HG03575 (cell line): ENCODE results near the gene PDXDC1.
"Not testable (repeated sequence)": the region's sequence is repeated elsewhere in the genome, so short reads cannot be mapped to it uniquely, and the experiment has no call there.

Experiments
- ATAC-seq: cut with Tn5 transposase; IDR thresholded peaks from one replicate; pipeline ENCODE4 v1.9.1; 2021; ENCODE audit not compliant: unreplicated experiment, insufficient number of reproducible peaks, low FRiP score; ENCODE audit errors: extremely low read depth

PDXDC1 gene

DNA sequence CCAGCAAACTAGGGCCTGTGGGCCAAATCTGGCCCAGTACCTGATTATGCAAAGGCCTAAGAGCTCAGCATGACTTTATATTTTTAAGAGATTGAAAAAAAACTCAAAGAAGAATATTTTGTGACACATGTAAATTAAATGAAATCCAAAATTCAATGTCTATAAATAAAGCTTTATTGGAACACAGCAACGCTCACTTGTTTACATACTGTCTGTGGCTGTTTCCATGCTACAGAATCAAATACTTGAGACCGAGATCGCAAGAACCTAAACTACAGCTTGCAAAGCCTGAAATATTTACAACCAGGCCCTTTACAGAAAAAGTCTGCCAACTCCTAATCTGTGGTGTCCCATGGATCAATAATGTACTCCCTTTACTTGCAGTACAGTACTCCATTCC, 5.0 kb upstream of the PDXDC1 start:
- not testable (repeated sequence) for ATAC-seq

DNA sequence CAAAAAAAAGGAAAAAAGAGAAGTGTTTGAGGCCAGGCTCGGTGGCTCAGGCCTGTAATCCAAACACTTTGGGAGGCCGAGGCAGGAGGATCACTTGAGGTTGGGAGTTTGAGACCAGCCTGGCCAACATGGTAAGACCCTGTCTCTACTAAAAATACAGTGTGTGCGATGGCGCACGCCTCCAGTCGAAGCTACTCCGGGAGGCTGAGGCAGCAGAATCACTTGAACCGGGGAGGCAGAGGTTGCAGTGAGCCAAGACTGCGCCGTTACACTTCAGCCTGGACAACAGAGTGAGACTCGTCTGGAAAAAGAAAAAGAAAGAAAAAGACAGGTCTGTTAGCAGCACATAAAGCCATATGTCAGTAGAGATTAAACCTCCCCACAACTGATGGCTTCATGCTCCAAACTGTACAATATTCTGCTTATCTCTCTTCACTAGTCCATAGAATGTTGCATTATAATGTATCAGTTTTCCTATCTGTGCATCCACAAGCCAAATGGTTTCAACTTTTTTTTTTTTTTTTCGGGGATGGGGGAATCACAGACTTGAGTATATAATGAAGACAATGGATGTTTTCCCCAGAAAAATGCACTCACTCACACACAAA, 3.1 kb upstream of the PDXDC1 start:
- ATAC-seq = not testable (repeated sequence)

- not testable (repeated sequence) for ATAC-seq
Measured at GRCh38 chr16:14973785-14974322, 972 bp upstream of the PDXDC1 start.

DNA sequence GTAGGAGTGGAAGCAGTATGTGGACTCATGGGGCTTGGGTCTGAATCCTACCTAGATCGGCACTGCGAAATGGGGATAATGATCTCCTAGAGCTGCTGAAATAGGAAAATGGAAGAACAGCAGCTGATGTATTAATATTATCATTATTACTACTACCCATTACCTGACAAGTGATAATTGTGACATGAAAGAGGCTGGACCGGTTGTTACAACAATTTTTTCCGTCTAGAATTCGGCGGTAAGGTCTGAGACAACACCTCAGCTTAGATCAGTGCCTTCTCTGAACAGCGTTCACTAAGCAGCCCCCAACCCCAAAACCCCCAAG, 533 bp upstream of the PDXDC1 start:
- not testable (repeated sequence) for ATAC-seq

GRCh38 chr16:14975418-14976194, 780 bp downstream of the PDXDC1 start:
- ATAC-seq = not testable (repeated sequence)

DNA sequence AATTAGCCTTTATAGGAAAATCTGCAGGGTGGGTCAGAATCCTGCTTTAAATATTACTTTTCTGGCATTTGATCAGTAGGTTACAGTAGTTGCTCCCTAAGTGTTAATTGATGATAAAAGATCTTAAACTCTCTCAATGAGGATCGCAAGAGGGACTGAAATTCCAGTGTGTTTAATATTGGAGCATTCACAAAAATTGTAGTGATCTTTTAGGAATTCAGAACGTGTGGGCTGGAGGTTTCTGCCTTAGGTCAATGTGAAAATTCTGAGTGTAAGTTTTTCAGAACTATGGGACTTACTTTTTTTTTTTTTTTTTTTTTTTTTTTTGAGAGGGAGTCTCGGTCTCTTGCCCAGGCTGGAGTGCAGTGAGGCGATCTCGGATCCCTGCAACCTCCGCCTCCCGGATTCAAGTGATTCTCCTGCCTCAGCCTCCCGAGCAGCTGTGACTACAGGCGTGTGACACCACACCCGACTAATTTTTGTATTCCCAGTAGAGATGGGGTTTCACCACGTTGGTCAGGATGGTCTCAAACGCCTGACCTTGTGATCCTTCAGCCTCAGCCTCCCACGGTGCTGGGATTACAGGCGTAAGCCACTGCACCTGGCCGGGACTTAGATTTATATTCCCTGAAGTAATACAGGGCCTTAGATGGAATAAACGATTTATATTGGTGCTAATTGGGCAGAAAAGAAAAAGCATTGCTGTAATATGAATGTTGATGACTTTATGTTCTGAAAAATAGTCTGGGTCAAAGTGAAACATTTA, 2.3 kb downstream of the PDXDC1 start:
- ATAC-seq = not testable (repeated sequence)

GRCh38 chr16:14978281-14978680, 3.5 kb downstream of the PDXDC1 start:
- ATAC-seq = not testable (repeated sequence)

DNA sequence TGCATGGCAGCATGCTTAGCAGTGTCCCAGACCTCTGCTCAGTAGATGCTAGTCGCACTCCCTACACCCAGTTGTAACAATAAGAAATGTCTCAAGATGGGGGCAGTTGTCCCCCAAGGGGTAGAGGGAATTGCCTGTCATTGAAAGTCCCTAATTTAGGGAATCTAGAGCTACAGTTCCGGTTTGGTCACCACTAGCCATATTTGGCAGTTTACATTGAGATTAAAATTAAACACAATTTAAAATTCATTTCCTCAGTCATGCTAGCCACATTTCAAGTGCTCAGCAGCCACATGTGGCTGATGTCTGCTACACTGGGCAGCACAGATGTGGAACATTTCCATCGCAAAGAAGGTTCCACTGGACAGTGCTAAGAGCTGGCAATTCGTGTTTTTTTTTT, 4.1 kb downstream of the PDXDC1 start:
- ATAC-seq = not testable (repeated sequence)

DNA sequence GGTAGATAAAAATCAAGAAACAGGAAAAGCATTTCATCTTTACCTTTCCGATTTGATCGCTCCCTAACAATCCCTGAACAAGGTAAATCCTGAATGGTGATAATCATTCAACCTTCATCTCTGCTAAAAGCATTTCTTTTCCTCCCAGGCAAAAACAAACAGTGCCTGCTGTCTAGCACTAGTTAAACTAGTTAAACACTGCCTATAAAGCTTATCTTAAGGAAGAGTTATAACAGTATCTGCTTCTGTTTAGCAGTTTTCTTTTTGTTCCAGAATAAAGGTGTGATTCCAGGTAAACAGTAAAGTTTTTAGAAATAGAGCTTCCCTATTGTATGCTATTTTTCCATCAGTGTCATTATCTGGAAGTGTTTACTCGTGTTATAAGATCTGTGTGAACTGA, 6.4 kb downstream of the PDXDC1 start:
- not testable (repeated sequence) for ATAC-seq

DNA sequence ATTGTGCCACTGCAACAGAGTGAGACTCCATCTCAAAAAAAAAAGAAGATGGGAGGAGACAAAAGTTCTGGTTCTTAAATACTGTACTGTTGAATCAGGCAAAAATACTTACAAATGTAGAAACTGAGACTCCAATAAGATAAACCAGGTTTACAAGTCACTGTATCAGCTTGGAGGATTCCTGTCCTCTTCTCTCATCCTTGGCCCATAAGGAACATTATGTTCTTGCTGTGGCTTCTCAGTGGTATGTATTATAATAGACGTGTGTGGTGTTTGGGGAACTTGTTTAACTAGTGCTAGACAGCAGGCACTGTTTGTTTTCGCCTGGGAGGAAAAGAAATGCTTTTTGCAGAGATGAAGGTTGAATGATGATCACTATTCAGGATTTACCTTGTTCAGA, 7.7 kb downstream of the PDXDC1 start:
- ATAC-seq = not testable (repeated sequence)

- not testable (repeated sequence) for ATAC-seq
Measured at GRCh38 chr16:14988092-14988491, 13.3 kb downstream of the PDXDC1 start.

GRCh38 chr16:14988661-14989191, 13.9 kb downstream of the PDXDC1 start:
- ATAC-seq = not testable (repeated sequence)

DNA sequence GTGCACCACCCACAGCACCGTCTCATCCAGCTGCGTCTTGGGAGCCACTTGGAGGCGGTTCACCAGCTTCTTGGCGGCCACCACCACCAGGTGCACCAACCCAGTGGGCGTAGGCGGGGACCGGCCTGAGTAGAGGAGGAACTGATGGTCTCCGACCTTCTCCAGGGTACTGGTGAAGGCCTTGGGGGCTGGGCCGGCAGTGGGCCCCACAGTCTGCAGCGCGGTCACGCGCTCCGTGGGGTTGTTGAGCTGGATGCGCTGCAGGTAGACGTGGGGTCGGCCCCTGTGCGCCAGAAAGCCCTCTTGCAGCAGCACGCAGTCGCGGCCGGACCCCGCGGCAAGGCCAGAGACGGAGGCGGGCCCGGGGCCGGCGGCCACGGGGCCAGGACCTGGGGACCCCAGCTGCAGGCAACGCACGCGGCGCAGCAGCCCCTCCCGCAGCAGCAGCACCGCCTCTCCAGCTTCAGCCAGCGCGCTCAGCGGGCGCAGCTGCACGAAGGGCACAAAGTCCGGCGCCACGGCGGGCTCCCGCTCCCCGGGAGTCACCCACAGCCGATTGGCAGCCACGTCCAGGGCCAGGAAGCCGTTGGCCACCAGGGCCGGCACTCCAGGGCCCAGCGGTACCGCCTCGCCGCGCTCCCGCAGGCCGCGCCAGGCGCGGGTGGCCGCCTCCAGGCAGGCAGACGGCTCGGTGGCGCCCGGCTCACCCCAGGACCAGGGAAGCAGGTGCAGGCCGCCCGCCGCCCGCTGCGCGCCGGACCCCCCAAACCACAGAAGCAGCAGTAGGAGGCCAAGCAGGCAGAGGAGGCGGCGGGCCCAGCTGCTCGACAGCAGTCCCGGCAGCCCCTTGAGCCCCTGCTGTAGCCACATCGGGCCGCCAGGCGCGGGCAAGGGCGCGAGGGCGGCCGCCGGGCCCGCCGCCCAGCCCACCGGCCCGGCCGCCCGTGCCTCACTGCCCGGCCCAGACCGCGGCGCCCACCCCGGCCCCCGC, 14.8 kb downstream of the PDXDC1 start:
- ATAC-seq = not testable (repeated sequence)

GRCh38 chr16:14993277-14994151, 18.7 kb downstream of the PDXDC1 start:
- not testable (repeated sequence) for ATAC-seq

DNA sequence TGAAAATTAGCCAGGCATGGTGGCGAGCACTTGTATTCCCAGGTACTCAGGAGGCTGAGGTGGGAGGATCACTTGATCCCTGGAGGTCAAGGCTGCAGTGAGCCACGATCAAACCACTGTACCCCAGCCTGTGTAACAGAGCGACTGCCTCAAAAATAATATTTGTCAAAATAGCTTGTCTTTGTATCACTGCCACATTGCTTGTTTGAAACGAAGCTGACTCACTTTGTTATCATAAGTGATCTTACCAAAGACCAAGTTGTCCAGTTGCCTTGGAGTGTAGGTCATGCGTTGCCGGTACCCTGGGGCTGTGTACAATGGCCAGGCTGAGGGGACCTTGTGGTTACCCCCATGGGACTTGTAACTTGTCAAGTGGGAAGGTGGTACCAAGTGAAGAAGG, 21.9 kb downstream of the PDXDC1 start:
- ATAC-seq = not testable (repeated sequence)

DNA sequence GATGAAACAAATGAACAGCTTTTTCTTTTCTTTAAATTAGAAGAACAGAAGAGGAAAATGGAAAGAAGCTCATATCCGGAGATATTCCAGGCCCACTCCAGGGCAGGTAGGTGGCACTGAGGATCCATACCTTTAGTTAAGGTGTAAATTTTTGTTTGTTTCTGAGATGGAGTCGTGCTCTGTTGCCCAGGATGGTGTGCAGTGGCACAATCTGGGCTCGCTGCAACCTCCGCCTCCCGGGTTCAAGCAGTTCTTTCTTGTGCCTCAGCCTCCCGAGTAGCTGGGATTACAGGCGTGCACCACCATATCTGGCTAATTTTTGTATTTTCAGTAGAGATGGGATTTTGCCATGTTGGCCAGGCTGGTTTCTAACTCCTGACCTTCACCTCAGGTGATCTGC, 23.5 kb downstream of the PDXDC1 start:
- not testable (repeated sequence) for ATAC-seq

DNA sequence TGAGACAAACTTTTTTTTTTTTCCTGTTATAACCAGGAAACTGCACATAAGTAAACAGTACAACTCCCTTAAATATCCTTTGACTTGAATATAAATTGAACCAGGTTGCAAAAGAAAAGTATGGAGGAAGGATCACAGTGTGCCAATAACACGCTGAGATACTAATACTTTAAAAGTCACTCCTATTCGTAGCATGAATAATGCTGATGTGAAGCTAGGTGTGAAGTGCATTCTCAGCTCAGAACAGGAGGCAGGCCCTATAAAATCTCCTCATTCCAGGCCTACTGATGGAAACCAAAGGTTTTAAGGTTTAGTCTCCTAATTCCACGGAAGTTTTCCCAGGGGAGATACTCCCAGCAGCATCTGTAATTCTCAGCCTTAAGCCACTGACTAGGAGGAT, 25.0 kb downstream of the PDXDC1 start:
- not testable (repeated sequence) for ATAC-seq
